Transverse colon (tissue), 4 donors: ENCODE measurements around the gene ANKS1A.

Source experiments
- CTCF ChIP-seq, 5 experiments: fragments of 200-600 bp in 3 of 5; fragments of 450-650 bp in 2 of 5; sonication (generic) in 3 of 5; IDR thresholded peaks; 1 replicate in 2 of 5; 2 replicates in 3 of 5; pipeline ENCODE4 v1.5.1; 2016 to 2017; ENCODE audit warnings: antibody characterized with exemption in 5 of 5, inconsistent platforms in 3 of 5, mild to moderate bottlenecking in 2 of 5, moderate library complexity in 1 of 5
- EP300 ChIP-seq: sonication (generic); formaldehyde crosslinking; IDR thresholded peaks from one replicate; pipeline ENCODE4 v1.6.1; 2017; ENCODE audit warnings: antibody characterized with exemption, low read depth
- POLR2AphosphoS5 ChIP-seq, 3 donors: sonication (generic); formaldehyde crosslinking; IDR thresholded peaks; one replicate each; pipeline ENCODE4 v1.6.1; 2016; ENCODE audit warnings: antibody characterized with exemption in 3 of 3

GRCh38 chr6:35026434-35027222, 137.6 kb downstream of the ANKS1A start:
- TF ChIP-seq CTCF (IDR thresholded peaks at IDR 0.05) (no peak), EP300 (no peak), POLR2AphosphoS5 (IDR thresholded peaks at IDR 0.05) (peak in 2 of 3 donors; percentile 18 to 20)
